Panc1 (cell line): ENCODE data around the gene B3GALT5.

Experiments used
- POLR2AphosphoS5 ChIP-seq: IDR thresholded peaks from 2 replicates; pipeline ENCODE4 v1.6.1; 2012; ENCODE audit warnings: mild to moderate bottlenecking, low read depth, low read length, moderate library complexity
- TCF7L2 ChIP-seq: IDR thresholded peaks from 2 replicates; pipeline ENCODE4 v1.6.1; 2011; ENCODE audit warnings: mild to moderate bottlenecking, low read depth, low read length, inconsistent platforms
- TF ChIP-seq, protein P1 (sequence below): fragments of 450-650 bp; IDR thresholded peaks from 2 replicates; pipeline ENCODE4 v1.5.1; 2017; ENCODE audit warnings: mild to moderate bottlenecking

DNA sequence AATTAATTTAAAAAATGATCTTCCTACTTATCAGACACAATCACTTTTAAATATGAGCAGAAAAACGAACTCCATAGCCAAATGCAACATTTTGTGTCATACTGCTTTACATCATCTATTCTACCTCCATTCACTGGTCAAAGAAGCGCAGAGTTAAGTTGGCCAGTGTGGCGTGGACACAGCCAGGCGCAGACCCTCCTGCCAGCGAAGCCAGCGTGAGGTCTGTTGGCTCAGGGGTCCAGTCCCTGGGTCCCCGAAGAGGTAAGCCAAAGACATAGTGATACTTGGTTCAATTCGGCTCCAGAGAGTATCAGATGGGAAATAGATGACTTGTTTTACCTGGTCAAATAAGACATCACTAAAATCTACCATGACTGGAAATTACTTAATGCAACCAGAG lies 59.2 kb downstream of the B3GALT5 start:
- TF ChIP-seq, protein P1, sequence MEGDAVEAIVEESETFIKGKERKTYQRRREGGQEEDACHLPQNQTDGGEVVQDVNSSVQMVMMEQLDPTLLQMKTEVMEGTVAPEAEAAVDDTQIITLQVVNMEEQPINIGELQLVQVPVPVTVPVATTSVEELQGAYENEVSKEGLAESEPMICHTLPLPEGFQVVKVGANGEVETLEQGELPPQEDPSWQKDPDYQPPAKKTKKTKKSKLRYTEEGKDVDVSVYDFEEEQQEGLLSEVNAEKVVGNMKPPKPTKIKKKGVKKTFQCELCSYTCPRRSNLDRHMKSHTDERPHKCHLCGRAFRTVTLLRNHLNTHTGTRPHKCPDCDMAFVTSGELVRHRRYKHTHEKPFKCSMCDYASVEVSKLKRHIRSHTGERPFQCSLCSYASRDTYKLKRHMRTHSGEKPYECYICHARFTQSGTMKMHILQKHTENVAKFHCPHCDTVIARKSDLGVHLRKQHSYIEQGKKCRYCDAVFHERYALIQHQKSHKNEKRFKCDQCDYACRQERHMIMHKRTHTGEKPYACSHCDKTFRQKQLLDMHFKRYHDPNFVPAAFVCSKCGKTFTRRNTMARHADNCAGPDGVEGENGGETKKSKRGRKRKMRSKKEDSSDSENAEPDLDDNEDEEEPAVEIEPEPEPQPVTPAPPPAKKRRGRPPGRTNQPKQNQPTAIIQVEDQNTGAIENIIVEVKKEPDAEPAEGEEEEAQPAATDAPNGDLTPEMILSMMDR, result no peak
- TF ChIP-seq TCF7L2 (no peak), POLR2AphosphoS5 (no peak)
